NCI-H146 treated with DMSO at 0.1 percent for 48 hours (cell line): Measurements from ENCODE around the gene MYCBPAP.

ENCODE experiments used
- DNase-seq: peaks from one replicate; lab custom pipeline; 2025; ENCODE audit not compliant: unreplicated experiment; lab: John Stamatoyannopoulos, UW

MYCBPAP gene

DNA sequence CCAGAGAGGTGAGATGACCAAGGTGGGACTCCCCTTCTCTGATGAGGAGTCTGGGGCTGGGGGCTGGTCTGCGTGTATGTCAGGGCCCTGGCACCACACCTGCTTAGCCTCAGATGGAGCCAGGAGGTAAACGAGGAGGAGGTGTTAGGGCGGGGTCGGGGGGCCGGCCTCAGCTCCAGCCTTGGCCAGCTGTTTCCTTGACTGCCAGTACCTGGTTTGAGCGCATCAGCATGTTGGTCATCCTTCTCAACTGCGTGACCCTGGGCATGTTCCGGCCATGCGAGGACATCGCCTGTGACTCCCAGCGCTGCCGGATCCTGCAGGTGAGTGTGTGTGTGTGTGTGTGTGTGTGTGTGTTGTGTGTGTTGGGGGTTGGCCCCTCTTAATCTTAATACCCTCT lies 60.4 kb downstream of the MYCBPAP start:
- no peak for DNase-seq

GRCh38 chr17:50569592-50569991 lies 61.4 kb downstream of the MYCBPAP start:
- DNase-seq, result no peak

DNA sequence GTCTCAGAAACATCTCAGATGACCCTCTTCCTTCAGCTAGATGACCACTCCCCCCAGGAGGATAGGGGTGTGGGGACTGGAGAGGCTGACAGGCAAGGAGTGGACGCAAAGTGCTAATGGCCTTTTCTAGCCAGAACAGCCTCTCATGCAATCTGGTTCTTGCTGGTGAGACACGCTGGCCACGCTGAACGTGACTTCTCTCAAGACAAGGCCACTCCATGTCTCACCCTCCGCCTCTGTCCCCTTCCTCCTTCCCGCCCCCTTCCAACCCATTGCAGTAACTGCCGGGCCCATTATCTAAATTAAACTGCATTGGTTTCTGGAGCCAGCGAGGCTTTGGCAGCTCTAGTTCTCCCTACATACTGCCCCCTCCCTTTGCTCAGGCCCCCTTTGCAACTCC lies 61.8 kb downstream of the MYCBPAP start:
- no peak for DNase-seq

DNA sequence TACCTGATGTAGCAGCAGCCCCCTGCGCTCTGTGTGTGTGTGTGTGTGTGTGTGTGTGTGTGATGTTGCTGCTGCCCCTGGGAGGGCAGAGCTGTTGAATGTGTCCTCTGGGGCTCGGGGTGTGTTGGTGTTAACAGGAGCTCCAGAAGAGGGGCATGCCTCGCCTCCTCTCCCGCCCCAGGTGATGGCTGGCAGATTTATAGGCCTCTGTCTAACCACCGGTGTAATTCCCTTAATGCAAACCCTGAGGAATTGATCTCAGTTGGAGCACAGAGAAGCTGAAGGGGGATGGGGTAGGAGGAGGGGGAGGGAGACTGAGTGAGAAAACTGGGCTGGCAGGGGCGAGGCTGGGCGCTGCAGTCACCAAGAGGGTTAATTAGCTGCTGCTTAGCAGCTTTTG lies 62.3 kb downstream of the MYCBPAP start:
- no peak for DNase-seq

GRCh38 chr17:50571681-50572080 lies 63.4 kb downstream of the MYCBPAP start:
- DNase-seq, result no peak

DNA sequence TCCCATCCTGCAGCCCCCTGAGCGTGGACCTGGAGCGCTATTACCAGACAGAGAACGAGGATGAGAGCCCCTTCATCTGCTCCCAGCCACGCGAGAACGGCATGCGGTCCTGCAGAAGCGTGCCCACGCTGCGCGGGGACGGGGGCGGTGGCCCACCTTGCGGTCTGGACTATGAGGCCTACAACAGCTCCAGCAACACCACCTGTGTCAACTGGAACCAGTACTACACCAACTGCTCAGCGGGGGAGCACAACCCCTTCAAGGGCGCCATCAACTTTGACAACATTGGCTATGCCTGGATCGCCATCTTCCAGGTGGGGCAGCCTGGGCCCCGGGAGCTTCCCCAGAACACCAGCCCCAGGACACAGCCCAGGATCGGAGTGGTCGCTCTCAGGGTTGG lies 64.3 kb downstream of the MYCBPAP start:
- DNase-seq, result no peak

DNA sequence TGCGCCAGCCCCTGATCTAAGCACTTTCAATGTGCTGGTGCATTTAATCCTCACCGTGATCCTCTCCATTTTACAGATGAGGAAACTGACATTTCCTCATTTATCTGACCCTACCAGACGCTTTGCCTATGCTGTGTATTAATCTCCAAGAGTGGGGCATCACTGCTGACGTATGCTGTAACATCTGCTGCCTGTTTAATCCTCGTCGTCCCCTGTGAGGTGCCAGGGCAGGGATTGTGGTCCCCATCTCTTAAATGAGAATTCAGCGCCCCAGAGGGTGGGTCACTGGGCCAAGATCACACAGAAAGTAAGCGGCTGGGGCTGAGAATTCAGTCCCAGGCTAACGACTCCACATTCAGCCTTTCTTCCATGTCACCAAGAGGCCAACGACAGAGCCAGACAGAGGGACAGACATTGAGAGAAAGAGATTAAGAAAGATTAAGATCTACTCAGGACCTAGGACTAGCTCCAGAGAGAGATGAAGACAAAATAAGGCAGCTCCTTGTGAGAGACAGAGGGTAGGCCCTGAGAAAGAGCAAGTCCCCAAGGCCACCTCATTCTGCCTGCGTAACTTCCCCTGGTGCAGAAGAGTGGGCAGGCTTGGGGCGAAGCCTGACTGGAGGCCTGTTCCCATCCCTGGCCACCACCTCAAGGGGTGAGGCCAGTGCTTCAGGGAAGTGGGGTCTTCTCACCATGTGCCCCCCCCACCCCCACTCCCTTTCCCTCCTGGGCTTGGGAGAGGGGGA lies 65.8 kb downstream of the MYCBPAP start:
- DNase-seq, result no peak

- DNase-seq, result peak; percentile 16
Observed at GRCh38 chr17:50575581-50576210, 67.5 kb downstream of the MYCBPAP start.

DNA sequence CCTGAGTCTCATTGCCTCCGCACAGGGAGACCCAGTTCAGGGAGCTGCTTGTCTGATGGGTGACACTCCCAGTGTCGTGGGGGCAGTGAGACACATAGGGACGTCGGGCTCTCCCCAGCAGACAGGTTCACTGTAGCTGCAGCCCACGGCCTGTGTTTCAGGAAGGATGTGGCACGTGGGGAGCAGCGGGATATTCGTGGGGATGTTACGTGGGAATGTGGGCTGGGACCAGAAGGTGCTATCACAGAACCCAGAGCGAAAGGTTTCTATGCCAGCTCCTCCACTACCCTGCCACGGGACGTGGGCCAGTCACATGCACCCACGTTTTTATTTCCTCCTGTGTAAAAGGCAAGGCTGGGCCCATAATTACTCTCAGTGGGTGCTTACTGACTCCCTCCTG lies 68.6 kb downstream of the MYCBPAP start:
- DNase-seq, result no peak

GRCh38 chr17:50577451-50577954 lies 69.3 kb downstream of the MYCBPAP start:
- DNase-seq, result no peak

GRCh38 chr17:50578173-50578572 lies 69.9 kb downstream of the MYCBPAP start:
- no peak for DNase-seq

- no peak for DNase-seq
Observed at GRCh38 chr17:50579399-50579798, 71.2 kb downstream of the MYCBPAP start.

- no peak for DNase-seq
Observed at GRCh38 chr17:50580646-50581045, 72.4 kb downstream of the MYCBPAP start.
